ENCODE data around the gene GEN1.

DNA sequence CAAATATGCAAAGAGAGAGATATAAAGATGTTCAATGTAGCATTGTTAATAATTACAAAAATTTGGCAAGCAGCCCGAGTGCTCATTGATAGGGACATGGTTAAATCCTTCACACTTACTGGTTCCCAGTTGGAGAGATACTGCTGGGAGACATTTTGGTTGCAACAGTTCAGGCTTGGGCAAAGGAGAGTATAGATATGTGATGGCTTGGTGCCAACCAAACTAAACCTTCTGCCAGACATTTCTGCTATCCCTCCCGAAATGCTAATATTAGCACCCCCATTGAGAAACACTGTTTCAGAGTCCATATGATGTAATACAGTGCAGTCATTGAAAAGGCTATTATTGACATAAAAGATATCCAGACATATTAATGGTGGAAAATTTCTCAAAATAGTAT lies 11.5 kb downstream of the GEN1 start:
- TF ChIP-seq, protein P1, sequence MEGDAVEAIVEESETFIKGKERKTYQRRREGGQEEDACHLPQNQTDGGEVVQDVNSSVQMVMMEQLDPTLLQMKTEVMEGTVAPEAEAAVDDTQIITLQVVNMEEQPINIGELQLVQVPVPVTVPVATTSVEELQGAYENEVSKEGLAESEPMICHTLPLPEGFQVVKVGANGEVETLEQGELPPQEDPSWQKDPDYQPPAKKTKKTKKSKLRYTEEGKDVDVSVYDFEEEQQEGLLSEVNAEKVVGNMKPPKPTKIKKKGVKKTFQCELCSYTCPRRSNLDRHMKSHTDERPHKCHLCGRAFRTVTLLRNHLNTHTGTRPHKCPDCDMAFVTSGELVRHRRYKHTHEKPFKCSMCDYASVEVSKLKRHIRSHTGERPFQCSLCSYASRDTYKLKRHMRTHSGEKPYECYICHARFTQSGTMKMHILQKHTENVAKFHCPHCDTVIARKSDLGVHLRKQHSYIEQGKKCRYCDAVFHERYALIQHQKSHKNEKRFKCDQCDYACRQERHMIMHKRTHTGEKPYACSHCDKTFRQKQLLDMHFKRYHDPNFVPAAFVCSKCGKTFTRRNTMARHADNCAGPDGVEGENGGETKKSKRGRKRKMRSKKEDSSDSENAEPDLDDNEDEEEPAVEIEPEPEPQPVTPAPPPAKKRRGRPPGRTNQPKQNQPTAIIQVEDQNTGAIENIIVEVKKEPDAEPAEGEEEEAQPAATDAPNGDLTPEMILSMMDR (IDR thresholded peaks at IDR 0.05): no peak
- TF ChIP-seq RELA (CRISPR knock-in tag; IDR thresholded peaks at IDR 0.05; ENCODE audit: borderline replicate concordance): no peak
- TF ChIP-seq, protein P2, sequence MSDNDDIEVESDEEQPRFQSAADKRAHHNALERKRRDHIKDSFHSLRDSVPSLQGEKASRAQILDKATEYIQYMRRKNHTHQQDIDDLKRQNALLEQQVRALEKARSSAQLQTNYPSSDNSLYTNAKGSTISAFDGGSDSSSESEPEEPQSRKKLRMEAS (CRISPR knock-in tag; IDR thresholded peaks at IDR 0.05): no peak
- TF ChIP-seq, protein P3, sequence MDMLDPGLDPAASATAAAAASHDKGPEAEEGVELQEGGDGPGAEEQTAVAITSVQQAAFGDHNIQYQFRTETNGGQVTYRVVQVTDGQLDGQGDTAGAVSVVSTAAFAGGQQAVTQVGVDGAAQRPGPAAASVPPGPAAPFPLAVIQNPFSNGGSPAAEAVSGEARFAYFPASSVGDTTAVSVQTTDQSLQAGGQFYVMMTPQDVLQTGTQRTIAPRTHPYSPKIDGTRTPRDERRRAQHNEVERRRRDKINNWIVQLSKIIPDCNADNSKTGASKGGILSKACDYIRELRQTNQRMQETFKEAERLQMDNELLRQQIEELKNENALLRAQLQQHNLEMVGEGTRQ (CRISPR knock-in tag; IDR thresholded peaks at IDR 0.05): no peak
- TF ChIP-seq, protein P4, sequence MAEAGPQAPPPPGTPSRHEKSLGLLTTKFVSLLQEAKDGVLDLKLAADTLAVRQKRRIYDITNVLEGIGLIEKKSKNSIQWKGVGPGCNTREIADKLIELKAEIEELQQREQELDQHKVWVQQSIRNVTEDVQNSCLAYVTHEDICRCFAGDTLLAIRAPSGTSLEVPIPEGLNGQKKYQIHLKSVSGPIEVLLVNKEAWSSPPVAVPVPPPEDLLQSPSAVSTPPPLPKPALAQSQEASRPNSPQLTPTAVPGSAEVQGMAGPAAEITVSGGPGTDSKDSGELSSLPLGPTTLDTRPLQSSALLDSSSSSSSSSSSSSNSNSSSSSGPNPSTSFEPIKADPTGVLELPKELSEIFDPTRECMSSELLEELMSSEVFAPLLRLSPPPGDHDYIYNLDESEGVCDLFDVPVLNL (CRISPR knock-in tag; IDR thresholded peaks at IDR 0.05; ENCODE audit: borderline replicate concordance, low read depth): no peak
- no peak for TF ChIP-seq NFATC4 (CRISPR knock-in tag; IDR thresholded peaks at IDR 0.05)
- TF ChIP-seq CREB1 (CRISPR knock-in tag; IDR thresholded peaks at IDR 0.05): no peak
- TF ChIP-seq ELF4 (CRISPR knock-in tag; IDR thresholded peaks at IDR 0.05; ENCODE audit: low read depth): no peak
- TF ChIP-seq, protein P5, sequence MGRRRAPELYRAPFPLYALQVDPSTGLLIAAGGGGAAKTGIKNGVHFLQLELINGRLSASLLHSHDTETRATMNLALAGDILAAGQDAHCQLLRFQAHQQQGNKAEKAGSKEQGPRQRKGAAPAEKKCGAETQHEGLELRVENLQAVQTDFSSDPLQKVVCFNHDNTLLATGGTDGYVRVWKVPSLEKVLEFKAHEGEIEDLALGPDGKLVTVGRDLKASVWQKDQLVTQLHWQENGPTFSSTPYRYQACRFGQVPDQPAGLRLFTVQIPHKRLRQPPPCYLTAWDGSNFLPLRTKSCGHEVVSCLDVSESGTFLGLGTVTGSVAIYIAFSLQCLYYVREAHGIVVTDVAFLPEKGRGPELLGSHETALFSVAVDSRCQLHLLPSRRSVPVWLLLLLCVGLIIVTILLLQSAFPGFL (CRISPR knock-in tag; IDR thresholded peaks at IDR 0.05; ENCODE audit: borderline replicate concordance): no peak
- no peak for TF ChIP-seq EMX1 (CRISPR knock-in tag; IDR thresholded peaks at IDR 0.05)
- no peak for TF ChIP-seq NR3C1 (CRISPR knock-in tag; conservative IDR thresholded peaks at IDR 0.05; ENCODE audit: low read depth)
- TF ChIP-seq, protein P6, sequence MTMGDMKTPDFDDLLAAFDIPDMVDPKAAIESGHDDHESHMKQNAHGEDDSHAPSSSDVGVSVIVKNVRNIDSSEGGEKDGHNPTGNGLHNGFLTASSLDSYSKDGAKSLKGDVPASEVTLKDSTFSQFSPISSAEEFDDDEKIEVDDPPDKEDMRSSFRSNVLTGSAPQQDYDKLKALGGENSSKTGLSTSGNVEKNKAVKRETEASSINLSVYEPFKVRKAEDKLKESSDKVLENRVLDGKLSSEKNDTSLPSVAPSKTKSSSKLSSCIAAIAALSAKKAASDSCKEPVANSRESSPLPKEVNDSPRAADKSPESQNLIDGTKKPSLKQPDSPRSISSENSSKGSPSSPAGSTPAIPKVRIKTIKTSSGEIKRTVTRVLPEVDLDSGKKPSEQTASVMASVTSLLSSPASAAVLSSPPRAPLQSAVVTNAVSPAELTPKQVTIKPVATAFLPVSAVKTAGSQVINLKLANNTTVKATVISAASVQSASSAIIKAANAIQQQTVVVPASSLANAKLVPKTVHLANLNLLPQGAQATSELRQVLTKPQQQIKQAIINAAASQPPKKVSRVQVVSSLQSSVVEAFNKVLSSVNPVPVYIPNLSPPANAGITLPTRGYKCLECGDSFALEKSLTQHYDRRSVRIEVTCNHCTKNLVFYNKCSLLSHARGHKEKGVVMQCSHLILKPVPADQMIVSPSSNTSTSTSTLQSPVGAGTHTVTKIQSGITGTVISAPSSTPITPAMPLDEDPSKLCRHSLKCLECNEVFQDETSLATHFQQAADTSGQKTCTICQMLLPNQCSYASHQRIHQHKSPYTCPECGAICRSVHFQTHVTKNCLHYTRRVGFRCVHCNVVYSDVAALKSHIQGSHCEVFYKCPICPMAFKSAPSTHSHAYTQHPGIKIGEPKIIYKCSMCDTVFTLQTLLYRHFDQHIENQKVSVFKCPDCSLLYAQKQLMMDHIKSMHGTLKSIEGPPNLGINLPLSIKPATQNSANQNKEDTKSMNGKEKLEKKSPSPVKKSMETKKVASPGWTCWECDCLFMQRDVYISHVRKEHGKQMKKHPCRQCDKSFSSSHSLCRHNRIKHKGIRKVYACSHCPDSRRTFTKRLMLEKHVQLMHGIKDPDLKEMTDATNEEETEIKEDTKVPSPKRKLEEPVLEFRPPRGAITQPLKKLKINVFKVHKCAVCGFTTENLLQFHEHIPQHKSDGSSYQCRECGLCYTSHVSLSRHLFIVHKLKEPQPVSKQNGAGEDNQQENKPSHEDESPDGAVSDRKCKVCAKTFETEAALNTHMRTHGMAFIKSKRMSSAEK (CRISPR knock-in tag; IDR thresholded peaks at IDR 0.05; ENCODE audit: borderline replicate concordance): no peak
- no peak for TF ChIP-seq TEAD4 (CRISPR knock-in tag; IDR thresholded peaks at IDR 0.05)

Measured in WTC11 (cell line).